WTC11 (cell line): ENCODE data around the gene UBE2L3.
"Not testable (repeated sequence)": the region's sequence is repeated elsewhere in the genome, so short reads cannot be mapped to it uniquely, and the experiment has no call there.

ENCODE experiments used
- ARID4B ChIP-seq: sonication (generic); formaldehyde crosslinking; IDR thresholded peaks from 2 replicates; pipeline ENCODE4 v1.8.0; 2023; ENCODE audit warnings: missing genetic modification reagents, mild to moderate bottlenecking, borderline replicate concordance
- CTCF ChIP-seq: fragments of 200-600 bp; IDR thresholded peaks from 2 replicates; pipeline ENCODE4 v1.8.0; 2022; ENCODE audit warnings: antibody characterized with exemption

GRCh38 chr22:21551361-21551760, 16.2 kb upstream of the UBE2L3 start, which contains the start of gene RIMBP3C:
- not testable (repeated sequence) for TF ChIP-seq CTCF; ARID4B (CRISPR knock-in tag)
